Measurements from ENCODE around the gene TCEAL5. TPM values are rescaled to one million over a fixed set of nuclear protein-coding genes. Genes with fewer than 3 reads are reported as not detected.

Gene TCEAL5
- total and polyA plus RNA-seq, 7 donors: 0.41 to 1.8 (median 1.3) TPM; not detected in 3

- Histone ChIP-seq H3K36me3 (no peaks in the 10 kb centered on the region), H3K4me1 (no peaks in the 10 kb centered on the region), H3K27ac (no peak overlapping the region), H3K27me3 (no peaks in the 10 kb centered on the region), H3K9me3 (no peaks in the 10 kb centered on the region), H3K4me3 (no peak overlapping the region)
- TF ChIP-seq CTCF (IDR thresholded peaks at IDR 0.05) (no peak), POLR2A (IDR thresholded peaks at IDR 0.05) (no peak), EP300 (IDR thresholded peaks at IDR 0.05) (no peak), POLR2AphosphoS5 (IDR thresholded peaks at IDR 0.05) (no peak)
- DNase-seq: no peak
- intact Hi-C loops (cut with DNase I): no loop called here
Observed at GRCh38 chrX:103304705-103305104, 28.2 kb upstream of the TCEAL5 start.

GRCh38 chrX:103293118-103293517 lies 16.6 kb upstream of the TCEAL5 start:
- H3K27ac ChIP-seq: no peak overlapping the region
- H3K4me1 ChIP-seq: no peaks in the 10 kb centered on the region
- H3K9me3 ChIP-seq: no peaks in the 10 kb centered on the region
- H3K4me3 ChIP-seq: no peak overlapping the region
- DNase-seq: no peak
- intact Hi-C loops (cut with DNase I): no loop called here
- H3K36me3 ChIP-seq: no peaks in the 10 kb centered on the region
- TF ChIP-seq POLR2AphosphoS5 (IDR thresholded peaks at IDR 0.05) (no peak), POLR2A (IDR thresholded peaks at IDR 0.05) (no peak), EP300 (IDR thresholded peaks at IDR 0.05) (no peak), CTCF (IDR thresholded peaks at IDR 0.05) (no peak)
- WGBS, 2 donors: 94 to 97% methylated on average over 2 of the region's 2 CpGs
- no peaks in the 10 kb centered on the region for H3K27me3 ChIP-seq

- WGBS, 2 donors: 84 to 88% methylated on average over 1 of the region's 1 CpG
- TF ChIP-seq POLR2A (IDR thresholded peaks at IDR 0.05): no peak
- TF ChIP-seq POLR2AphosphoS5 (IDR thresholded peaks at IDR 0.05): no peak
- no peak for TF ChIP-seq EP300 (IDR thresholded peaks at IDR 0.05)
- no peak for TF ChIP-seq CTCF (IDR thresholded peaks at IDR 0.05)
- H3K36me3 ChIP-seq: no peaks in the 10 kb centered on the region
- DNase-seq: no peak
- peaks cover 0 to 15% (median 0%) of the 10 kb centered on the region in 3 donors for H3K27me3 ChIP-seq
- no peaks in the 10 kb centered on the region for H3K9me3 ChIP-seq
- H3K4me1 ChIP-seq: no peaks in the 10 kb centered on the region
- no peak overlapping the region for H3K4me3 ChIP-seq
- intact Hi-C loops (cut with DNase I): no loop called here
- no peak overlapping the region for H3K27ac ChIP-seq
Observed at GRCh38 chrX:103279624-103280023, 3.1 kb upstream of the TCEAL5 start.

- no peaks in the 10 kb centered on the region for H3K9me3 ChIP-seq
- intact Hi-C loops (cut with DNase I): no loop called here
- H3K4me3 ChIP-seq: peak overlapping the region; percentile 5 to 19 (median 12)
- H3K4me1 ChIP-seq: no peaks in the 10 kb centered on the region
- WGBS, 2 donors: 15 to 32% methylated on average over 23 of the region's 23 CpGs
- no peak for DNase-seq
- no peak overlapping the region for H3K27ac ChIP-seq
- H3K27me3 ChIP-seq: peaks cover 0 to 15% (median 0%) of the 10 kb centered on the region in 3 donors
- H3K36me3 ChIP-seq: no peaks in the 10 kb centered on the region
- TF ChIP-seq EP300 (IDR thresholded peaks at IDR 0.05): no peak
- no peak for TF ChIP-seq POLR2A (IDR thresholded peaks at IDR 0.05)
- no peak for TF ChIP-seq POLR2AphosphoS5 (IDR thresholded peaks at IDR 0.05)
- TF ChIP-seq CTCF (IDR thresholded peaks at IDR 0.05): no peak
Observed at GRCh38 chrX:103275947-103276567, 493 bp downstream of the TCEAL5 start.

- no peaks in the 10 kb centered on the region for H3K9me3 ChIP-seq
- DNase-seq: no peak
- H3K27ac ChIP-seq: no peak overlapping the region
- H3K4me1 ChIP-seq: no peaks in the 10 kb centered on the region
- H3K36me3 ChIP-seq: no peaks in the 10 kb centered on the region
- 95% methylated on average over 4 of the region's 4 CpGs for WGBS, 2 donors
- intact Hi-C loops (cut with DNase I): no loop called here
- H3K27me3 ChIP-seq: peaks cover 0 to 15% (median 4%) of the 10 kb centered on the region in 3 donors
- TF ChIP-seq EP300 (IDR thresholded peaks at IDR 0.05): no peak
- no peak for TF ChIP-seq POLR2A (IDR thresholded peaks at IDR 0.05)
- no peak for TF ChIP-seq CTCF (IDR thresholded peaks at IDR 0.05)
- TF ChIP-seq POLR2AphosphoS5 (IDR thresholded peaks at IDR 0.05): no peak
- H3K4me3 ChIP-seq: no peak overlapping the region
Observed at GRCh38 chrX:103274284-103274683, 2.3 kb downstream of the TCEAL5 start.

All from sigmoid colon (tissue), 7 donors.